H9 (cell line): ENCODE measurements around the gene BABAM1. TPM values are rescaled to one million over a fixed set of nuclear protein-coding genes. Genes with fewer than 3 reads are reported as not detected.

Experiments used
- DNase-seq: peaks from one replicate; pipeline ENCODE4 v3.0.0-alpha.2; 2017
- H2AFZ ChIP-seq: one replicate; pipeline ENCODE4 v1.6.1; 2013; ENCODE audit warnings: mild to moderate bottlenecking, low read length, control low read depth, moderate library complexity
- H2AK5ac ChIP-seq: 2 replicates; pipeline ENCODE4 v1.6.1; 2013; ENCODE audit warnings: low read length, control low read depth, mixed read lengths; ENCODE audit not compliant: insufficient read length
- H2BK120ac ChIP-seq: one replicate; pipeline ENCODE4 v1.6.1; 2013; ENCODE audit warnings: low read depth, mild to moderate bottlenecking, low read length, control low read depth, inconsistent platforms; ENCODE audit not compliant: poor library complexity, severe bottlenecking
- H2BK12ac ChIP-seq: 2 replicates; pipeline ENCODE4 v1.6.1; 2013; ENCODE audit warnings: low read length, control low read depth, mixed read lengths, low read depth; ENCODE audit not compliant: insufficient read length
- H2BK15ac ChIP-seq: 2 replicates; pipeline ENCODE4 v1.6.1; 2013; ENCODE audit warnings: low read depth, low read length, control low read depth
- H2BK20ac ChIP-seq: one replicate; pipeline ENCODE4 v1.6.1; 2013; ENCODE audit warnings: low read depth, mild to moderate bottlenecking, low read length, control low read depth, inconsistent platforms; ENCODE audit not compliant: poor library complexity, severe bottlenecking
- H2BK5ac ChIP-seq: 2 replicates; pipeline ENCODE4 v1.6.1; 2013; ENCODE audit warnings: low read length, control low read depth, mixed read lengths; ENCODE audit not compliant: insufficient read length
- H3K14ac ChIP-seq: 2 replicates; pipeline ENCODE4 v1.6.1; 2013; ENCODE audit warnings: low read length, control low read depth; ENCODE audit not compliant: insufficient read depth
- H3K18ac ChIP-seq: 2 replicates; pipeline ENCODE4 v1.6.1; 2013; ENCODE audit warnings: low read depth, mild to moderate bottlenecking, mixed read lengths, low read length, control low read depth; ENCODE audit not compliant: insufficient read length
- H3K23ac ChIP-seq: 2 replicates; pipeline ENCODE4 v1.6.1; 2013; ENCODE audit warnings: low read length, control low read depth, mixed read lengths, low read depth; ENCODE audit not compliant: insufficient read length
- H3K23me2 ChIP-seq: 2 replicates; pipeline ENCODE4 v1.6.1; 2013; ENCODE audit warnings: low read depth, mild to moderate bottlenecking, mixed read lengths, low read length, control low read depth; ENCODE audit not compliant: insufficient read length, poor library complexity, severe bottlenecking
- H3K27ac ChIP-seq: 2 replicates; pipeline ENCODE4 v1.5.1; 2013; ENCODE audit warnings: low read length, control low read depth, mixed read lengths, low read depth; ENCODE audit not compliant: insufficient read length
- H3K27me3 ChIP-seq: 2 replicates; pipeline ENCODE4 v1.6.1; 2013; ENCODE audit warnings: low read length, control low read depth, inconsistent platforms; ENCODE audit not compliant: insufficient read depth
- H3K4ac ChIP-seq: 2 replicates; pipeline ENCODE4 v1.6.1; 2013; ENCODE audit warnings: low read depth, mild to moderate bottlenecking, control low read depth, inconsistent platforms, low read length, moderate library complexity
- H3K4me1 ChIP-seq: 2 replicates; pipeline ENCODE4 v1.6.1; 2013; ENCODE audit warnings: low read length, control low read depth, inconsistent platforms; ENCODE audit not compliant: insufficient read depth
- H3K4me2 ChIP-seq: 2 replicates; pipeline ENCODE4 v1.6.1; 2013; ENCODE audit warnings: low read length, control low read depth, mixed read lengths; ENCODE audit not compliant: insufficient read length, insufficient read depth
- H3K56ac ChIP-seq: 2 replicates; pipeline ENCODE4 v1.6.1; 2013; ENCODE audit warnings: low read depth, mild to moderate bottlenecking, mixed read lengths, low read length, control low read depth; ENCODE audit not compliant: insufficient read length
- H3K79me1 ChIP-seq: 2 replicates; pipeline ENCODE4 v1.6.1; 2013; ENCODE audit warnings: low read depth, mild to moderate bottlenecking, moderate library complexity, low read length, control low read depth, inconsistent platforms; ENCODE audit not compliant: insufficient read depth, poor library complexity, severe bottlenecking
- H3K79me2 ChIP-seq: 2 replicates; pipeline ENCODE4 v1.6.1; 2013; ENCODE audit warnings: low read length, control low read depth, inconsistent platforms; ENCODE audit not compliant: insufficient read depth
- H3K9ac ChIP-seq: 2 replicates; pipeline ENCODE4 v1.6.1; 2013; ENCODE audit warnings: low read length, control low read depth, mixed read lengths; ENCODE audit not compliant: insufficient read length; ENCODE audit errors: extremely low read depth
- H3K9me3 ChIP-seq: one replicate; pipeline ENCODE4 v1.6.1; 2013; ENCODE audit warnings: low read depth, low read length, inconsistent platforms; ENCODE audit not compliant: control insufficient read depth
- H3T11ph ChIP-seq: one replicate; pipeline ENCODE4 v1.6.1; 2013; ENCODE audit warnings: mild to moderate bottlenecking, low read length, control low read depth, inconsistent platforms
- H4K20me1 ChIP-seq: one replicate; pipeline ENCODE4 v1.6.1; 2013; ENCODE audit not compliant: control insufficient read depth, insufficient read length, insufficient read depth
- H4K5ac ChIP-seq: 2 replicates; pipeline ENCODE4 v1.6.1; 2013; ENCODE audit warnings: low read depth, mild to moderate bottlenecking, mixed read lengths, low read length, control low read depth; ENCODE audit not compliant: insufficient read length
- H4K8ac ChIP-seq: replicated peaks from 2 replicates; pipeline ENCODE4 v1.6.1; 2013; ENCODE audit warnings: low read length, control low read depth, mixed read lengths, low read depth; ENCODE audit not compliant: insufficient read length
- H4K91ac ChIP-seq: 2 replicates; pipeline ENCODE4 v1.6.1; 2013; ENCODE audit warnings: low read depth, mild to moderate bottlenecking, moderate library complexity, mixed read lengths, low read length, control low read depth; ENCODE audit not compliant: insufficient read length
- H3K27ac Mint-ChIP-seq, 3 experiments: 2 replicates in 2 of 3; 3 replicates in 1 of 3; pipeline ENCODE4 v1.8.0; 2020 to 2021; ENCODE audit warnings: mixed read lengths in 3 of 3, mild to moderate bottlenecking in 1 of 3, moderate library complexity in 1 of 3
- H3K27me3 Mint-ChIP-seq: 2 replicates; pipeline ENCODE4 v1.8.0; 2021; ENCODE audit warnings: low read depth, mild to moderate bottlenecking, moderate library complexity, mixed read lengths
- H3K36me3 Mint-ChIP-seq, 3 experiments: 2 replicates in 2 of 3; 3 replicates in 1 of 3; pipeline ENCODE4 v1.8.0; 2020 to 2021; ENCODE audit warnings: low read depth in 3 of 3, mixed read lengths in 3 of 3; ENCODE audit not compliant: insufficient read depth in 1 of 3
- H3K4me1 Mint-ChIP-seq, 2 experiments: 2 replicates each; pipeline ENCODE4 v1.8.0; 2020; ENCODE audit warnings: mixed read lengths in 2 of 2
- H3K4me3 Mint-ChIP-seq, 2 experiments: 2 replicates in 1 of 2; 3 replicates in 1 of 2; pipeline ENCODE4 v1.8.0; 2020 to 2021; ENCODE audit warnings: mild to moderate bottlenecking in 2 of 2, mixed read lengths in 2 of 2, moderate library complexity in 1 of 2
- H3K9me3 Mint-ChIP-seq, 2 experiments: 2 replicates in 1 of 2; 3 replicates in 1 of 2; pipeline ENCODE4 v1.8.0; 2020; ENCODE audit warnings: mild to moderate bottlenecking in 2 of 2, mixed read lengths in 2 of 2, moderate library complexity in 1 of 2
- WGBS: extraction: QIAGEN DNeasy Blood & Tissue Kit; methylation state at CpG from one replicate; pipeline ENCODE4 v1.1.7; 2013; ENCODE audit warnings: missing lambda C conversion rate, low lambda C conversion rate, mixed read lengths; ENCODE audit not compliant: insufficient read length; ENCODE audit errors: extremely low coverage; 5-methylcytosine and 5-hydroxymethylcytosine counted together
- total RNA-seq: library from RNA; stranded (reverse); gene quantifications from 2 replicates; pipeline ENCODE4 v1.2.1, GENCODE V29; 2021
- TF ChIP-seq, protein P1 (sequence below): fragments of 200-600 bp; sonication (generic); conservative IDR thresholded peaks from 3 replicates; pipeline ENCODE4 v1.8.0; 2021; ENCODE audit warnings: antibody characterized with exemption, mild to moderate bottlenecking

Gene BABAM1
- total RNA-seq, 1 experiment from 2014 or later, result 130 TPM

DNA sequence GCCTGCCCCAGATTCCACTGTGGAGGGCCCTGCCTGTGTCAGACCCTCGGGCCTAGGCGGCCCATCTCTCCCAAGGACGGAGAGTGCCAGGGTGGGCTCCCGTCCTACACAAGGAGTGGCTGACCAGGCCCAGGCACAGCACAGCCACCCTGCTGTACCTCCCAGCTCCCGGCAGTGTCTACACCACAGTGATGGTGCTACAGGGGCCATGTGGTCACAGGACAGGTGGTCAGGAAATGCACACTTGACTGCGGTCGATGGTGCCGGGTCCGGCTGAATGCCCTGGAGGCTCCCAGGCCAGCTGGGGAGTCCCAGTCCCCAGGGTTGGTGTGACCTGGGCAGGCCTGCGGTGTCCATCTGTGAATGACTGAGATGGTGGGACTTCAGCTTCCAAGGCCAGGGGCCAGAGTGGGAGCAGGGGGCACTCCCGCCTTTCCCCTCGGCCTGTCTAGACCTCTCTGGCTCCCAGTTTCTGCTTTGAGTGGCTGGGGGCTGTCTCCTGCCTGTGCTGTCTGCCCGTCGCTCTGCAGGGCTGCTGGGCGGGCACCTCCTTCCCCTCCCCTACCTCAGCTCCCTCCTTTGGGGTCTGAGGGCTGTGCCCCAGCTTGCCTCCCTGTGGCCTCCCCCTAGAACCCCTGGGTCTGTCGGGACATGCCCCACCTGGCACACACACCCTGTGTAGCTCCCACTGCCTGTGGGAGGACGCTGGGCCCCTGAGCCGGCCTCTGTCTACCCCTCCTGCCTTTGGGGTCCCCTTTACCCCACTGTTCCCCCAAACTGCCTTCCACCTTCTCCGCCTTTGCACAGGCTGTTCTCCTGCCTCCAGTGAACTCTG is 54.6 kb downstream of the BABAM1 start:
- no peak overlapping the region for H2AFZ ChIP-seq
- H3K9ac ChIP-seq, result no peak overlapping the region
- no peaks in the 10 kb centered on the region for H3K9me3 ChIP-seq
- H2BK20ac ChIP-seq, result no peak overlapping the region
- no peak overlapping the region for H3K18ac ChIP-seq
- no peak overlapping the region for H3K27ac ChIP-seq
- no peak overlapping the region for H3K4ac ChIP-seq
- TF ChIP-seq, protein P1, sequence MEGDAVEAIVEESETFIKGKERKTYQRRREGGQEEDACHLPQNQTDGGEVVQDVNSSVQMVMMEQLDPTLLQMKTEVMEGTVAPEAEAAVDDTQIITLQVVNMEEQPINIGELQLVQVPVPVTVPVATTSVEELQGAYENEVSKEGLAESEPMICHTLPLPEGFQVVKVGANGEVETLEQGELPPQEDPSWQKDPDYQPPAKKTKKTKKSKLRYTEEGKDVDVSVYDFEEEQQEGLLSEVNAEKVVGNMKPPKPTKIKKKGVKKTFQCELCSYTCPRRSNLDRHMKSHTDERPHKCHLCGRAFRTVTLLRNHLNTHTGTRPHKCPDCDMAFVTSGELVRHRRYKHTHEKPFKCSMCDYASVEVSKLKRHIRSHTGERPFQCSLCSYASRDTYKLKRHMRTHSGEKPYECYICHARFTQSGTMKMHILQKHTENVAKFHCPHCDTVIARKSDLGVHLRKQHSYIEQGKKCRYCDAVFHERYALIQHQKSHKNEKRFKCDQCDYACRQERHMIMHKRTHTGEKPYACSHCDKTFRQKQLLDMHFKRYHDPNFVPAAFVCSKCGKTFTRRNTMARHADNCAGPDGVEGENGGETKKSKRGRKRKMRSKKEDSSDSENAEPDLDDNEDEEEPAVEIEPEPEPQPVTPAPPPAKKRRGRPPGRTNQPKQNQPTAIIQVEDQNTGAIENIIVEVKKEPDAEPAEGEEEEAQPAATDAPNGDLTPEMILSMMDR, result no peak
- Mint-ChIP-seq H3K4me1 (peaks cover 4 to 8% of the 10 kb centered on the region in 2 experiments), H3K27me3 (peaks cover 2% of the 10 kb centered on the region; the same call in 1 of the 2 replicates), H3K4me3 (no peak overlapping the region; a peak in 1 of 5 replicates), H3K36me3 (peaks cover 15 to 51% (median 28%) of the 10 kb centered on the region in 3 experiments), H3K27ac (peak overlapping the region; percentile 48 to 90 (median 87); a peak in 6 of 7 replicates), H3K9me3 (no peaks in the 10 kb centered on the region)
- no peak overlapping the region for H3K56ac ChIP-seq
- DNase-seq, result no peak
- H2AK5ac ChIP-seq, result no peak overlapping the region
- H3K4me2 ChIP-seq, result no peak overlapping the region
- no peaks in the 10 kb centered on the region for H4K20me1 ChIP-seq
- H3K79me1 ChIP-seq, result no peaks in the 10 kb centered on the region
- no peak overlapping the region for H2BK5ac ChIP-seq
- H2BK120ac ChIP-seq, result no peak overlapping the region
- no peaks in the 10 kb centered on the region for H3K4me1 ChIP-seq
- no peaks in the 10 kb centered on the region for H3K23me2 ChIP-seq
- H3K23ac ChIP-seq, result no peak overlapping the region
- H2BK12ac ChIP-seq, result no peak overlapping the region
- no peak overlapping the region for H3K14ac ChIP-seq
- no peaks in the 10 kb centered on the region for H3K79me2 ChIP-seq
- no CpG with 5 or more reads among the region's 19 CpGs for WGBS
- H4K5ac ChIP-seq, result no peak overlapping the region
- no peak overlapping the region for H4K91ac ChIP-seq
- no peaks in the 10 kb centered on the region for H3K27me3 ChIP-seq
- H3T11ph ChIP-seq, result no peak overlapping the region
- no peak overlapping the region for H4K8ac ChIP-seq
- no peak overlapping the region for H2BK15ac ChIP-seq
